IPS-NIHi7 (cell line): ENCODE data around the gene GCN1.
A peak's percentile ranks its signal among the peaks of the same experiment; 100 is the strongest.

ENCODE experiments used
- DNase-seq: peaks from one replicate; pipeline ENCODE4 v3.0.0; 2012; ENCODE audit warnings: mixed read lengths; ENCODE audit errors: extremely low spot score

GCN1 gene

DNA sequence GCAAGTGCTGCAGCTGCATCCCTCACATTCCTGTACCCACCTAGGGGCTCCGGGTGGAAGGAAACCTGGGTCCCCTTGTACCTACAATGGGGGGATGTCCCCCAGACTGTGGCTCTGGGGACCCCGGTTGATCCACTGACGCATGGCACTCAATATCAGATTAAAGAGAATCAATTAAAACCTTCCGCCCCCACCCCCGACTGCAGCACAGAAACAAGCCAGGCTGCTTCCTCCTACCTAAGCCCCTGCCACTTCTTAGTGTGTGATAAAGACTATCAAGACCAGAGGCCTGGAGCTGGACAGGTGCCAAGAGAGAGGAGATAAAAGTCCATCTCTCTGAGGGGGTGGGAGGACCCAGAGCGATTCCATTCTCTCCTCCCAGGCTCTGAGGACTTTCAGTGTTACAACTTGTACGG, 34.6 kb upstream of the GCN1 start:
- DNase-seq: no peak

DNA sequence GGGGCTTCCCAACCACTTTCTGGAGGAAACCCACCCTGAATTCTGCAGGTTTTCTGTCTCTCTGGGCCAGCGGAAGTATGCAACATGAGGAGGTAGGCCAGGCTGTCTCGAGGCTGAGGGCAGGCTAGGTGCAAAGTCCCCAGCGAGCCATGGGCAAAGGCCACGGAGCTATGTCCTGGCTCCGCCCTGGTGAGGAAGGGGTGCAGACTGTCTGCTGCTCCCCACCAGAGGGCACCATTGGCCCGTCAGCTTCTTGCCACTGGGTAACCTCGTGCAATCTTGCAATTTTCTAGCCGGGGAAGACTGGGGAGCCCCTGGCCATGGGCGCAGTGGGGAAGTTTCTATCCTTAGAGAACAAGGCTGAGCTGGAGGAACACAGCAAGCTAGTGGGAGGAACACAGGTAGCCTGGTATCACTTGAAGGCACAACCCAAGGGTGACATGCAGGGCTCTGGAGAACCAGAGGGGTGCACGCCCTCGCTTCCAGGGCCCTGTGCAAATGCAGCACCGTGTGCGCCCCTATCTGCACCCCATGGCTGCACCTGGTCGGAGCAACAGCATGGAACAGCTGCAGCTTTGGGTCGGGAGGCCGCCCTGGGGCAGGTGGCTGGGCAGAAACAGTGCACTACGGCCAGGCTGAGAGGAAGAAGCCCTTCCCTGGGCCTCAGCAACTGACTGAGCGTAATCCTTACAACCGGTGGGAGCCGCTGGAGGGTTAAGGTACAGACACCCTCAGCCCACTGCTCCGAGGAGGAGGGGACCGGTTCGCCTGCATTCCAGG, 34.0 kb upstream of the GCN1 start:
- DNase-seq: peak; percentile 88

GRCh38 chr12:120228041-120228290, 33.5 kb upstream of the GCN1 start:
- no peak for DNase-seq

DNA sequence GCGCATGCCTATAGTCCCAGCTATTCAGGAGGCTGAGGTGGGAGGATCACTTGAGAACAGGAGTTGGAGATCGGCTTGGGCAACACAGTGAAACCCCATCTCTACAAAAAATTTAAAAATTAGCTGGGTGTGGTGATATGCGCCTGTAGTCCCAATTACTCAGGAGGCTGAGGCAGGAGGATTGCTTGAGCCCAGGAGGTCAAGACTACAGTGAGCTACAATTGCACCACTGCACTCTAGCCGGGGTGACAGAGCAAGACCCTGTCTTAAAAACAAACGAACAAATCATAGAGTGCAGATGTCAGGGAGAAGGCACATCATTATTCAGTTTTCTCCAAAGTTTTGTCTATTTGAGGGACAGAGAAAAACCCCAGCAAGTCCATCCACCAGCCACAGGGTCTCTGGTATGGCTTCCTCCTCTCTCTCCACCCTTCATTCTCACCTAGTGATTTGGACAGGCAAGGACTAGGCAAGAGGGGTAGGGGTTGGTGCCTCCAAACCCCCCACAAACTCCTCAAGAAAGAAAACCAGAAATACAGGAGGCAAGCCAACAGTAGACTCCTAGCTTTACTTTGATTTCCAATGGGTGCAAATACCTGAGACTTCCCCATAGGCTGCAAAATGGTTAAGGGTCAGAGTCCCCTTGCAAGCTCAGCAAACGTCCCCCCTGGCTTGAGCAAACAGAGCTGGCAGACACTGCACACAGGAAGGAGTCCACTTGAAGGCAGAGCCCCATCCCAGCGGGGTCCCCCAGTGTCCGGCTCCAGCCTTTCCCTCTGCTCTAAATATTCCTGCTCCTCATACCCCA, 32.9 kb upstream of the GCN1 start:
- DNase-seq: no peak

DNA sequence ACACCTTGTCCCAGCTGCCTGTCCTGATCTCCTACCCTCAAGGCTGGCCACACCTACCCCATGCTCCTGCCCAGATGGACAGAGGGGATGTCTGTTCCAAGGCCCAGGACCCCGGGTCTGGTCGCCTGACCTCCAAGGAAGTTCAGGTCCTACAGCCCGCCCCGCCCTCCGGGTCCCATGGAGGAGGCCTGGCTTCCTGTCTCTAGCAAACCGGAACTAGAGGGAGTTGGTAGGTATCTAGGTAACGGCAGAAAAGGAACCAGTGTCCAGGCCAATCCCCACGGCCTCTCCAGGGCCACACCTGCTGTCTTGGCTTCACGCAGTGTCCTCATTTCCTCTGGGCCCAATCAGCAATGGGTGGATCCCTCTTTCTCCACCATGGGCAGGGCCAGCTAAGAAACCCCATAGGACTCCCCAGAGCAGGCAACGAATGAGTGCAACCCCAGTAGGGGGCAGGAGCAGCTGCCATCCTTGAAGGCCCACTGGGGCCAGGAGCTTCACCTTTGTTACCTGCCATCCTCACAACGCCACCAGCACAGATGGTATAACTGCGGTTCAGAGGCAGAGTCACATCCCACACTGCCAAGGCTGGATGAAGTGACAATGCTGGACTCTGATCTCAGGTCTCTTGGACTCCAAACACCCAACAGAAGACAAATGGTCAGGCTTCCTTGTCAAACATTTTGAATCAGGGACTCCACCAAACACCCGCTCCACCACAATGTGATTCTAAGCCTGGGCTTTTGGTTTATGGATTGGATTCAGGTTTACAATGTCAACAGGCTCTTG, 31.5 kb upstream of the GCN1 start:
- no peak for DNase-seq

GRCh38 chr12:120225200-120225558, 30.7 kb upstream of the GCN1 start:
- DNase-seq: no peak

- DNase-seq: no peak
Observed at GRCh38 chr12:120224304-120225199, 30.0 kb upstream of the GCN1 start.

DNA sequence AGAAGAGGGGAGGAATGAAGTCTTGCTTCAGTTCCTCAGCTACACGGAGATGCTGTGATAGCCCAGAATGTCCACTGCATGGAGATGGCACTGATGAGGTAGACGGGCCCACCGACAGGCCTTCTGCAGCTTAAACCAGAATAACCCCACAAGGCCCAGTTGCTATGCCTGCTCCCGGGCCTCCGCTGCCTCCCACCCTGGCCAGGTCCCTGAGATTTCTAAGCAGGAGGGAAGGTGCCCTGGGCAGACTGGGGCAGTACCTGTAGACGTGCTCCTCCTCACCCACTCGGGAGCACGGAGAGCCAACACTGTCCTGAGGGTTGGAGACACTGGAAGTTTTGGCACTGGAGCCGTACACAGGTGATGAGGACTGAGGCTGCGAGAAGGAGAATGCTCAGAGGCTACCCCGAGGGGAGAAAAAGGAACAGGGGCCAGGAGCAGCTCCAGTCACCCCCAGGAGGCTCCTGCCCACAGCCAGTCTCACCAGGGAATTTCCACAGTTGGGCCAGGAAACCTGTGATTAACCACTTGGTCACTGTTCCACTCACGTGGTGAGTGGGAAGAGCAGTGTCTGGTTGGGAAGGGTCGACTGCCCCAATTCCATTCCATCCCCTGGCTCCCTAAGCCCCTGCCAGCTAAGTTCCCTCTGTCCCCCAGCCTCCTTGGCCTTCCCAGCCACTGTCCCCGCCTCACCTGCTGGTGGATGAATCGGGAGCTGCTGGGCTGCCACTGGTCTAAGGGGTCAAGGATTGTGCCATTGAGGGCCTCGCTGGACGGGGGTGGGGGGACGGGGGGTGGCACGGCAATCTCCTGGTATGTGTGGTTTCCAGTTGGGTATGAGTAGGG, 29.2 kb upstream of the GCN1 start:
- no peak for DNase-seq

DNA sequence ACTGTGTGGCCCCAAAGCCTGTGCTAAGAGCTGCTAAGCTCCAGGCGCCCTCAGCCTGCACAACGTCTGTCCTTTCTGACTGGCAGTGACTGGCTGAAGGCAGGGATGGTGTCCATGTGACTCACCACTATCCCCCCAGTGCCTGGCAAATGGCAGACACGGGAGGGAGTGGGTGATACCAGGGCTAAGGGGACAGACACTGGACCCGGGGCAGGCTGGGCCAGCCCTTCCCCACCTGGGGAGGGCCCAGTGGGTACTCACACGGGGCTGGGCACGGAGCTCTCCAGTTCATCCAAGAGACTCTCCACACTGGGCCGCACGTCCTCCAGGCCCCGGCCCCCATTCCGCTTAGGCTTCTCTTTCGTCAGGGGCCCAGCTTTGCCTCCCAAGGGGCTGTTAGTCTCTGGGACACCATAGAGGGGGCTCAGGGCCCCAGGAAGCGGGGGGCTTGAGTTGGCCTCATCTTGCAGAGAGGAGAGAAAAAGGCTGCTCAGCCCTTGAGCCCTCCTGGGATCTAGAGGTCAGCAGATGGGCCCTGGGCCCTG, 27.8 kb upstream of the GCN1 start:
- DNase-seq: no peak

- DNase-seq: no peak
Observed at GRCh38 chr12:120221576-120221900, 27.0 kb upstream of the GCN1 start.

DNA sequence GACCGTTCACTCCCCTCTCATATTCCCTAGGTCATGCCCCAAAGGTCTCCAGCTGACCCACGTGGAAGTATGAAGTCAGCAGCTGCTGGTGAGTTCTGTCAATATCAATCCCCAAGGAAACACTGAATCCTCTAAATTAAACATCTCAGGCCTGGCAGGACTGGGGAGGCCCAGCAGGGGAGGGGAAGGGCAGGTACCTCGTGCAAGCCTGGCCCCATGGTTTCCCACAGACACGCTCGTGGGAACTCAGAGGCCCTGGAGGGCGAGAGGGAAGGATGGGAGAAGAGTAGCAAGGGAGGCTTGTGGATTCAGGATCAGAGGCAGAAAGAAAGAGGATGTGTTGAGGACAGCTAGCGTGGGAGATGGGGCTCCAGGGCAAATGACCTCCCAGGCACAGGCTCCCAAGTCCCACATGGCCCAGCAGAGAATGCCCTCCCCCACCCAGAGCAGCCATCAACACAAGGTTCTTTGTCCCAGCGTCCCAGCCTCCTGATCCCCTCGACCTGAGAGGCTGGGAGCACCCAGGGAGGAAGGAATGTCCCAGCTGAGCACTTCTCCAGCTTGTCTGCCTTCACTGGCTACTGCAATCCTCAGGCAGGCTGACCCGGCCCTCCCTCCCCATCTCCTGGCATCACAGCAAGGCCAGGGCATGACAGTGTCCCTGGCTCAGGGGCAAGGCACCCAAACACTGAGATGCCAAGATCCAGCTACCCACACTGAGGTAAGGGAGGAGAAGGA, 26.5 kb upstream of the GCN1 start:
- DNase-seq: no peak

GRCh38 chr12:120218680-120219606, 24.4 kb upstream of the GCN1 start:
- no peak for DNase-seq

DNA sequence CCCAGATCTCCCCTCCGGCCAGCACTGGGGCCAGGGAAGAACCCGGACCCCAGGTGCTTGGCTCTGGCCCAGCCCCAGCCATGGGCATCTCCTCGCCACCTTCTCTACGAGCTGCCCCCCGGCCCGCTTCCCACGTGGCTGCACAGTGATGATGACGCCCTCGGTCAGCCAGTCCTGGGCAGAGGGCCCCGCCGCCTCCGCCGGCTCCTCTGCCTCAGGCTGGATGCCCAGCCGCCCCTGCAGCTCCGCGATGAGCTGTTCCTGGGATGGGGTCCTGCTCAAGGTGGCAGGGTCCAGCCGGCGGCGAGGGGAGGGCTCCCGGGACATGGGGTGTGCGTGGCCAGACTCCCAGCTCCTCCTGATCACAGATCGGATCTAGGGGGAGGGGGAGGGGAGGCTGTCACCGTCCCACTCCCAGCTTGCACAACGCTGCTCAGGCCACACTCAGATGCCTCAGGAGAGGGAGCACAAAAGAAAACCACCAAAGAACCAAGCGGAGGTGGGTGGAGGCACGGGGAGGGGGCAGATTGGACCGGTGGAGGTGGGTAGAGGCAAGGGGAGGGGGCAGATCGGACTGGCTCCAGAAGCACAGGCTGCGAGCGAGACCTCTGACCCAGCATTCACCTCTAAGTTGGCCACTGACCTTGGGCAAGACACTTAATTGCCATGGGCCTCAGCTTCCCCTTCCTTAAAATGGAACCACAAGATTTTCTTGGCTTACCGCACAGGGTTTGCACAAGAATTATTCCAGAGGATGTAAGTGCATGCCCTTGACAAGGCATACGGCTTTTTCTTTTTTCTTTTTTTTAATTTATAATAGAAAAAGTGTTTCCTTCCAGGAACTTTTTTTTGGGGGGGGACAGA, 22.5 kb upstream of the GCN1 start:
- no peak for DNase-seq

- DNase-seq: no peak
Observed at GRCh38 chr12:120215766-120216735, 21.5 kb upstream of the GCN1 start.

DNA sequence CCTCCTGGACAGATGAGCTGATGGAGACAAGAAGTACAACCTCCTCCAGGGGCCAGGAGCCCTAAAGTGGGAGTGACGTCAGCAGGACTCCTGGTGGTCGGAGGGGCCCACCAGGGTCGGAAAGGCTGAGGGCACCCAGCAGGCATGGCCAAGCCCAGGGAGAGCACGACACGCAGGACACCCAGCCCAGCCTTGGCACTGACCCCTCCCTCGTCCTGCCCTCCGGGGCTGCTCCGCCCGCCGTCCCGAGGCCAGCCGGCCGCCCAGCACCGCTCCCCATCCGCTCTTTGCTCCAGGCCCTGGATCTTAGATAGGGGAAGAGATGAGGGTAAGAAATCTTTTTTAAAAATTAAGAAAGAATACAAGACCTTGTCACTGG, 20.8 kb upstream of the GCN1 start:
- DNase-seq: no peak

DNA sequence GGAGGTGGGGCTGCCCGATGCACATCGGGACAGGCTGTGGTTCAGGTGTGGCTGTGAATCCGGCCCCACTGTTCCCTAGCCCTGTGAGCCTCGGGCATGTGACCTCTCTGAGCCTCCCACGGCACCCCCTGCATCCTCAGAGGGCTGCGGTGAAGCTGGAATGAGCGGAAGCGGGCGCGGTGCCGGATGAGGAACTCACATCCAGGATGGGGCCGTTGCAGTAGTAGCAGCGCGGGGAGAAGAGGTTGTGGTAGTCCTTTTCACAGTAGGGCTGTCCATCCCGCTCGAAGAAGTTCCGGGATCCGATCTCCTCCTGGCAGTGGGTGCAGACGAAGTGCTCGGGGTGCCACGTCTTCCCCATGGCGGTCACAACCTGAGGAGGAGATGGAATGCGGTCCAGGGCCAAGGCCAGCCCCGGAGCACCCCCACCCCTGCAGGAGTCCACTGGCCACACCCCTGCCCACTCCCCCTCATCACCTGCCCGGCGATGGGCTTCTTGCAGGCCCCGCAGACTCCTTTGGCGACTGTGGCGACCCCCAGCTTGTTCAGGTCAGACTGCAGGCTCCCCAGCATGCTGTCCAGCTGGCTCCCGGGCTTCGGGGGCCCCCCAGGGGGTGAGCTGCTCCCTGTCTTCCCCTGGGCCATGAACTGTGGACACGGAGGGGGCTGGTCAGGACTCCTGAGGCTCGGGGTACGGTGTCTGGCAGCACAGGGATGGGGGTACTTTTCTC, 20.3 kb upstream of the GCN1 start:
- DNase-seq: no peak
